ENCODE measurements around the gene NPIPB2. TPM values are rescaled to one million over a fixed set of nuclear protein-coding genes. Genes with fewer than 3 reads are reported as not detected.
"Not testable (repeated sequence)": the region's sequence is repeated elsewhere in the genome, so short reads cannot be mapped to it uniquely, and the experiment has no call there.

The NPIPB2 gene
- total and polyA plus RNA-seq, 2 donors (not counting 1 experiment from before 2014, with no cell fraction given), result 5.4 to 38.1 TPM

DNA sequence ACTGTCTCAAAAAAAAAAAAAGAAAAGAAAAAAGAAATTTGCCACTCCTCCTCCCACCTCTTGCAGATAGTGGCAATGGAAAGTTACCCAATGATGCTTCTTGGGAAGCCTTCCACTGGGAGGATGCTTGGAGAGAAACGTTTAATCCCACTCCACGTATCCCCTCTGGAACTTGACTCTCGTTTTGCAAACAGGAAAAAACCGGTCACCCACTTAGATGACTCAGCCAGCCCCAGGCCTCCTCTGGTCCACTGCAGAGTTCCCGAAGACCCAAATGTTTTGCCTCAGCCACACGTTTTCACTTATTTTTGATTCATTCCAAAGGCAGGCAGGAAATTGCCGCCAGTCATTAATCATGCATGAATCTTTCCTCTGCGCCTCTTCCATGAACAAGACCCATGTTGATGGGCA is 13.9 kb upstream of the NPIPB2 start:
- Histone ChIP-seq H4K20me1 (ENCODE audit: control insufficient read depth, insufficient read depth, low read length, poor library complexity, severe bottlenecking) (no peaks in the 10 kb centered on the region), H3K9ac (ENCODE audit: low read length) (no peak overlapping the region), H3K4me1 (ENCODE audit: control insufficient read depth in 2 of 2, insufficient read depth in 2 of 2, low read length in 2 of 2) (peaks cover 17 to 23% of the 10 kb centered on the region in 2 donors), H3K36me3 (replicated peaks in 1 of 2; ENCODE audit: control extremely low read depth in 1 of 2, control insufficient read depth in 1 of 2, extremely low read depth in 1 of 2, insufficient read depth in 2 of 2, low read length in 1 of 2) (no peaks in the 10 kb centered on the region), H3K4me3 (ENCODE audit: control extremely low read depth in 1 of 5, extremely low read depth in 1 of 5, insufficient read depth in 1 of 5, low read depth in 2 of 5, low read length in 4 of 5) (no peak overlapping the region), H3K27ac (ENCODE audit: low read length in 2 of 2) (no peak overlapping the region), H3K79me2 (ENCODE audit: control insufficient read depth, insufficient read depth, low read length) (peaks cover 13% of the 10 kb centered on the region), H3K4me2 (replicated peaks; ENCODE audit: low read depth, low read length, poor library complexity, severe bottlenecking) (no peak overlapping the region), H3K9me3 (ENCODE audit: control extremely low read depth in 1 of 3, control insufficient read depth in 2 of 3, insufficient read depth in 1 of 3, low read length in 2 of 3) (no peaks in the 10 kb centered on the region), H3K27me3 (replicated peaks in 1 of 4; ENCODE audit: control extremely low read depth in 1 of 4, control insufficient read depth in 3 of 4, insufficient read depth in 4 of 4, low read length in 3 of 4) (no peaks in the 10 kb centered on the region), H2AFZ (ENCODE audit: insufficient read depth, low read depth, low read length, poor library complexity, severe bottlenecking) (no peak overlapping the region)
- Mint-ChIP-seq H3K4me3 (no peak overlapping the region), H3K9me3 (ENCODE audit: insufficient read depth) (no peaks in the 10 kb centered on the region), H3K4me1 (peaks cover 19% of the 10 kb centered on the region), H3K27me3 (no peaks in the 10 kb centered on the region), H3K27ac (peak overlapping the region; percentile 37)
- DNase-seq (no peak), ATAC-seq (ENCODE audit: low read depth) (no peak)
- ChIA-PET POLR2A (interaction anchor here (0.6 kb wide), 1 partner anchor 31 kb away, joined by 6 read pairs; no protein-coding TSS in a partner anchor), CTCF (interaction anchor here (4.8 kb wide), 1 partner anchor 112 kb away, joined by 37 read pairs; no protein-coding TSS in a partner anchor)
- TF ChIP-seq, protein P1, sequence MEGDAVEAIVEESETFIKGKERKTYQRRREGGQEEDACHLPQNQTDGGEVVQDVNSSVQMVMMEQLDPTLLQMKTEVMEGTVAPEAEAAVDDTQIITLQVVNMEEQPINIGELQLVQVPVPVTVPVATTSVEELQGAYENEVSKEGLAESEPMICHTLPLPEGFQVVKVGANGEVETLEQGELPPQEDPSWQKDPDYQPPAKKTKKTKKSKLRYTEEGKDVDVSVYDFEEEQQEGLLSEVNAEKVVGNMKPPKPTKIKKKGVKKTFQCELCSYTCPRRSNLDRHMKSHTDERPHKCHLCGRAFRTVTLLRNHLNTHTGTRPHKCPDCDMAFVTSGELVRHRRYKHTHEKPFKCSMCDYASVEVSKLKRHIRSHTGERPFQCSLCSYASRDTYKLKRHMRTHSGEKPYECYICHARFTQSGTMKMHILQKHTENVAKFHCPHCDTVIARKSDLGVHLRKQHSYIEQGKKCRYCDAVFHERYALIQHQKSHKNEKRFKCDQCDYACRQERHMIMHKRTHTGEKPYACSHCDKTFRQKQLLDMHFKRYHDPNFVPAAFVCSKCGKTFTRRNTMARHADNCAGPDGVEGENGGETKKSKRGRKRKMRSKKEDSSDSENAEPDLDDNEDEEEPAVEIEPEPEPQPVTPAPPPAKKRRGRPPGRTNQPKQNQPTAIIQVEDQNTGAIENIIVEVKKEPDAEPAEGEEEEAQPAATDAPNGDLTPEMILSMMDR (IDR thresholded peaks at IDR 0.05), result no peak
- intact Hi-C loops (cut with micrococcal nuclease), result no loop called here
- 85% methylated on average over 8 of the region's 8 CpGs for WGBS (ENCODE audit: insufficient coverage)

DNA sequence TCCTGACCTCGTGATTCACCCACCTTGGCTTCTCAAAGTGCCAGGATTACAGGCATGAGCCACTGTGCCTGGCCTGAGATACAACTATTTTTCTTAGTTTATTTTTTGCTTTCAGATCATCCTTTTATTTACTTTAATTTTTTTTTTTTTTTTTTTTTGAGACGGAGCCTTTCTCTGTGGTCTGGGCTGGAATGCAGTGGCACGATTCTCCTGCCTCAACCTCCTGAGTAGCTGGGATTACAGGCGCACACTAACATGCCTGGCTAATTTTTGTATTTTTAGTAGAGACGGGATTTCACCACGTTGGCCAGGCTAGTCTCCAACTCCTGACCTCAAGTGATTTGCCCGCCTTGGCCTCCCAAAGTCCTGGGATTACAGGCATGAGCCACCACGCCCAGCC is 11.7 kb upstream of the NPIPB2 start:
- H3K27me3 Mint-ChIP-seq; H3K4me3 ChIP-seq (ENCODE audit: control extremely low read depth in 1 of 5, extremely low read depth in 1 of 5, insufficient read depth in 1 of 5, low read depth in 2 of 5, low read length in 4 of 5); H3K4me2 ChIP-seq (replicated peaks; ENCODE audit: low read depth, low read length, poor library complexity, severe bottlenecking); H3K9me3 Mint-ChIP-seq (ENCODE audit: insufficient read depth); intact Hi-C loops (cut with micrococcal nuclease); H3K4me3 Mint-ChIP-seq; H3K36me3 ChIP-seq (replicated peaks in 1 of 2; ENCODE audit: control extremely low read depth in 1 of 2, control insufficient read depth in 1 of 2, extremely low read depth in 1 of 2, insufficient read depth in 2 of 2, low read length in 1 of 2); H3K27ac ChIP-seq (ENCODE audit: low read length in 2 of 2); H3K27ac Mint-ChIP-seq; ATAC-seq (ENCODE audit: low read depth); DNase-seq; H3K9ac ChIP-seq (ENCODE audit: low read length); H3K9me3 ChIP-seq (ENCODE audit: control extremely low read depth in 1 of 3, control insufficient read depth in 2 of 3, insufficient read depth in 1 of 3, low read length in 2 of 3); H4K20me1 ChIP-seq (ENCODE audit: control insufficient read depth, insufficient read depth, low read length, poor library complexity, severe bottlenecking); H3K27me3 ChIP-seq (replicated peaks in 1 of 4; ENCODE audit: control extremely low read depth in 1 of 4, control insufficient read depth in 3 of 4, insufficient read depth in 4 of 4, low read length in 3 of 4); H2AFZ ChIP-seq (ENCODE audit: insufficient read depth, low read depth, low read length, poor library complexity, severe bottlenecking): not testable (repeated sequence)
- Histone ChIP-seq H3K79me2 (ENCODE audit: control insufficient read depth, insufficient read depth, low read length) (peaks cover 16% of the 10 kb centered on the region), H3K4me1 (ENCODE audit: control insufficient read depth in 2 of 2, insufficient read depth in 2 of 2, low read length in 2 of 2) (peaks cover 16 to 17% of the 10 kb centered on the region in 2 donors)
- peaks cover 13% of the 10 kb centered on the region for H3K4me1 Mint-ChIP-seq
- 100% methylated on average over 3 of the region's 8 CpGs for WGBS (ENCODE audit: insufficient coverage)
- POLR2A ChIA-PET, result interaction anchor here (0.7 kb wide), 1 partner anchor 10 kb away, joined by 4 read pairs; no protein-coding TSS in a partner anchor
- CTCF ChIA-PET, result interaction anchor here (0.9 to 4.8 kb wide), 2 partner anchors 112 to 114 kb away, joined by 3 to 37 read pairs; no protein-coding TSS in a partner anchor
